ENCODE results near the gene ZBTB25.

Gene ZBTB25

GRCh38 chr14:64503434-64504309 is at the start of gene ZBTB25:
ZBTB25 (minus strand) TSS chr14:64503838; CDS start chr14:64490533, 13,305 bp downstream.
- H3K9me3 Mint-ChIP-seq: no peaks in the 10 kb centered on the region
- peak within 1 kb of the TSS; percentile 100 for H3K4me3 Mint-ChIP-seq
- peak within 1 kb of the TSS; percentile 100 for H3K27ac Mint-ChIP-seq
- H3K4me1 Mint-ChIP-seq (ENCODE audit: low read depth): peaks cover 54% of the 10 kb centered on the region
- H3K27me3 Mint-ChIP-seq (ENCODE audit: low read depth): no peaks in the 10 kb centered on the region
- H3K36me3 Mint-ChIP-seq (ENCODE audit: low read depth): peaks cover 31% of the 10 kb centered on the region

GRCh38 chr14:64550621-64551333 is 47.1 kb upstream of the ZBTB25 start:
- Mint-ChIP-seq H3K4me3 (peak overlapping the region; percentile 80), H3K4me1 (ENCODE audit: low read depth) (peaks cover 8% of the 10 kb centered on the region), H3K27ac (no peak overlapping the region), H3K9me3 (no peaks in the 10 kb centered on the region), H3K36me3 (ENCODE audit: low read depth) (peaks cover 3% of the 10 kb centered on the region), H3K27me3 (ENCODE audit: low read depth) (peaks cover 48% of the 10 kb centered on the region)

- Mint-ChIP-seq H3K27me3 (ENCODE audit: low read depth) (peaks cover 41% of the 10 kb centered on the region), H3K4me3 (peak within 1 kb of the TSS; percentile 80), H3K36me3 (ENCODE audit: low read depth) (peaks cover 3% of the 10 kb centered on the region), H3K27ac (no peak within 1 kb of the TSS), H3K9me3 (no peaks in the 10 kb centered on the region), H3K4me1 (ENCODE audit: low read depth) (peaks cover 8% of the 10 kb centered on the region)
These were observed 46.4 kb upstream of the ZBTB25 start, which contains the start of gene PPP1R36 for GRCh38 chr14:64549791-64550620. PPP1R36 (plus strand) TSS chr14:64549961; CDS start chr14:64549998, 37 bp downstream.

- Mint-ChIP-seq H3K4me1 (ENCODE audit: low read depth) (peaks cover 8% of the 10 kb centered on the region), H3K4me3 (no peak overlapping the region), H3K27me3 (ENCODE audit: low read depth) (peaks cover 50% of the 10 kb centered on the region), H3K9me3 (no peaks in the 10 kb centered on the region), H3K27ac (no peak overlapping the region), H3K36me3 (ENCODE audit: low read depth) (peaks cover 3% of the 10 kb centered on the region)
These were observed 45.4 kb upstream of the ZBTB25 start for GRCh38 chr14:64549016-64549415.

GRCh38 chr14:64544607-64545312 is 41.1 kb upstream of the ZBTB25 start:
- Mint-ChIP-seq H3K4me3 (no peak overlapping the region), H3K27me3 (ENCODE audit: low read depth) (peaks cover 54% of the 10 kb centered on the region), H3K9me3 (peaks cover 18% of the 10 kb centered on the region), H3K4me1 (ENCODE audit: low read depth) (peaks cover 33% of the 10 kb centered on the region), H3K36me3 (ENCODE audit: low read depth) (peaks cover 21% of the 10 kb centered on the region), H3K27ac (no peak overlapping the region)

GRCh38 chr14:64542836-64543201 is 39.2 kb upstream of the ZBTB25 start:
- Mint-ChIP-seq H3K4me1 (ENCODE audit: low read depth) (peaks cover 34% of the 10 kb centered on the region), H3K9me3 (peaks cover 18% of the 10 kb centered on the region), H3K4me3 (peak overlapping the region; percentile 83), H3K36me3 (ENCODE audit: low read depth) (peaks cover 24% of the 10 kb centered on the region), H3K27ac (no peak overlapping the region), H3K27me3 (ENCODE audit: low read depth) (peaks cover 52% of the 10 kb centered on the region)

GRCh38 chr14:64541972-64542835 is 38.6 kb upstream of the ZBTB25 start:
- Mint-ChIP-seq H3K27me3 (ENCODE audit: low read depth) (peaks cover 52% of the 10 kb centered on the region), H3K27ac (no peak overlapping the region), H3K4me3 (peak overlapping the region; percentile 83), H3K36me3 (ENCODE audit: low read depth) (peaks cover 24% of the 10 kb centered on the region), H3K9me3 (peaks cover 18% of the 10 kb centered on the region), H3K4me1 (ENCODE audit: low read depth) (peaks cover 34% of the 10 kb centered on the region)

GRCh38 chr14:64541261-64541971 is 37.8 kb upstream of the ZBTB25 start:
- H3K36me3 Mint-ChIP-seq (ENCODE audit: low read depth): peaks cover 24% of the 10 kb centered on the region
- H3K4me1 Mint-ChIP-seq (ENCODE audit: low read depth): peaks cover 34% of the 10 kb centered on the region
- peaks cover 18% of the 10 kb centered on the region for H3K9me3 Mint-ChIP-seq
- peak overlapping the region; percentile 96 for H3K4me3 Mint-ChIP-seq
- peaks cover 52% of the 10 kb centered on the region for H3K27me3 Mint-ChIP-seq (ENCODE audit: low read depth)
- H3K27ac Mint-ChIP-seq: no peak overlapping the region

- Mint-ChIP-seq H3K4me1 (ENCODE audit: low read depth) (peaks cover 34% of the 10 kb centered on the region), H3K27me3 (ENCODE audit: low read depth) (peaks cover 52% of the 10 kb centered on the region), H3K9me3 (peaks cover 18% of the 10 kb centered on the region), H3K27ac (peak within 1 kb of the TSS; percentile 92), H3K4me3 (peak within 1 kb of the TSS; percentile 96), H3K36me3 (ENCODE audit: low read depth) (peaks cover 24% of the 10 kb centered on the region)
These were observed 36.9 kb upstream of the ZBTB25 start, which contains the start of gene HSPA2 for GRCh38 chr14:64540208-64541202. HSPA2 (plus strand) TSS chr14:64540741; CDS start chr14:64540850, 109 bp downstream.

- H3K9me3 Mint-ChIP-seq: peaks cover 15% of the 10 kb centered on the region
- H3K4me1 Mint-ChIP-seq (ENCODE audit: low read depth): peaks cover 20% of the 10 kb centered on the region
- peaks cover 22% of the 10 kb centered on the region for H3K27me3 Mint-ChIP-seq (ENCODE audit: low read depth)
- H3K36me3 Mint-ChIP-seq (ENCODE audit: low read depth): peaks cover 19% of the 10 kb centered on the region
- no peak overlapping the region for H3K4me3 Mint-ChIP-seq
- H3K27ac Mint-ChIP-seq: no peak overlapping the region
These were observed 33.0 kb upstream of the ZBTB25 start for GRCh38 chr14:64536488-64537245.

GRCh38 chr14:64531567-64531966 is 27.9 kb upstream of the ZBTB25 start:
- H3K4me1 Mint-ChIP-seq (ENCODE audit: low read depth): peaks cover 5% of the 10 kb centered on the region
- no peaks in the 10 kb centered on the region for H3K9me3 Mint-ChIP-seq
- H3K27me3 Mint-ChIP-seq (ENCODE audit: low read depth): no peaks in the 10 kb centered on the region
- H3K27ac Mint-ChIP-seq: no peak overlapping the region
- H3K4me3 Mint-ChIP-seq: no peak overlapping the region
- H3K36me3 Mint-ChIP-seq (ENCODE audit: low read depth): peaks cover 18% of the 10 kb centered on the region
